H9 (cell line): ENCODE results near the gene ZNF488. TPM values are rescaled to one million over a fixed set of nuclear protein-coding genes. Genes with fewer than 3 reads are reported as not detected.

Source experiments
- DNase-seq: peaks from one replicate; pipeline ENCODE4 v3.0.0-alpha.2; 2017
- H2AFZ ChIP-seq: one replicate; pipeline ENCODE4 v1.6.1; 2013; ENCODE audit warnings: mild to moderate bottlenecking, low read length, control low read depth, moderate library complexity
- H2AK5ac ChIP-seq: 2 replicates; pipeline ENCODE4 v1.6.1; 2013; ENCODE audit warnings: low read length, control low read depth, mixed read lengths; ENCODE audit not compliant: insufficient read length
- H2BK120ac ChIP-seq: one replicate; pipeline ENCODE4 v1.6.1; 2013; ENCODE audit warnings: low read depth, mild to moderate bottlenecking, low read length, control low read depth, inconsistent platforms; ENCODE audit not compliant: poor library complexity, severe bottlenecking
- H2BK12ac ChIP-seq: 2 replicates; pipeline ENCODE4 v1.6.1; 2013; ENCODE audit warnings: low read length, control low read depth, mixed read lengths, low read depth; ENCODE audit not compliant: insufficient read length
- H2BK15ac ChIP-seq: 2 replicates; pipeline ENCODE4 v1.6.1; 2013; ENCODE audit warnings: low read depth, low read length, control low read depth
- H2BK20ac ChIP-seq: one replicate; pipeline ENCODE4 v1.6.1; 2013; ENCODE audit warnings: low read depth, mild to moderate bottlenecking, low read length, control low read depth, inconsistent platforms; ENCODE audit not compliant: poor library complexity, severe bottlenecking
- H2BK5ac ChIP-seq: 2 replicates; pipeline ENCODE4 v1.6.1; 2013; ENCODE audit warnings: low read length, control low read depth, mixed read lengths; ENCODE audit not compliant: insufficient read length
- H3K14ac ChIP-seq: 2 replicates; pipeline ENCODE4 v1.6.1; 2013; ENCODE audit warnings: low read length, control low read depth; ENCODE audit not compliant: insufficient read depth
- H3K18ac ChIP-seq: 2 replicates; pipeline ENCODE4 v1.6.1; 2013; ENCODE audit warnings: low read depth, mild to moderate bottlenecking, mixed read lengths, low read length, control low read depth; ENCODE audit not compliant: insufficient read length
- H3K23ac ChIP-seq: 2 replicates; pipeline ENCODE4 v1.6.1; 2013; ENCODE audit warnings: low read length, control low read depth, mixed read lengths, low read depth; ENCODE audit not compliant: insufficient read length
- H3K23me2 ChIP-seq: 2 replicates; pipeline ENCODE4 v1.6.1; 2013; ENCODE audit warnings: low read depth, mild to moderate bottlenecking, mixed read lengths, low read length, control low read depth; ENCODE audit not compliant: insufficient read length, poor library complexity, severe bottlenecking
- H3K27ac ChIP-seq: 2 replicates; pipeline ENCODE4 v1.5.1; 2013; ENCODE audit warnings: low read length, control low read depth, mixed read lengths, low read depth; ENCODE audit not compliant: insufficient read length
- H3K27me3 ChIP-seq: 2 replicates; pipeline ENCODE4 v1.6.1; 2013; ENCODE audit warnings: low read length, control low read depth, inconsistent platforms; ENCODE audit not compliant: insufficient read depth
- H3K4ac ChIP-seq: 2 replicates; pipeline ENCODE4 v1.6.1; 2013; ENCODE audit warnings: low read depth, mild to moderate bottlenecking, control low read depth, inconsistent platforms, low read length, moderate library complexity
- H3K4me1 ChIP-seq: 2 replicates; pipeline ENCODE4 v1.6.1; 2013; ENCODE audit warnings: low read length, control low read depth, inconsistent platforms; ENCODE audit not compliant: insufficient read depth
- H3K4me2 ChIP-seq: 2 replicates; pipeline ENCODE4 v1.6.1; 2013; ENCODE audit warnings: low read length, control low read depth, mixed read lengths; ENCODE audit not compliant: insufficient read length, insufficient read depth
- H3K56ac ChIP-seq: 2 replicates; pipeline ENCODE4 v1.6.1; 2013; ENCODE audit warnings: low read depth, mild to moderate bottlenecking, mixed read lengths, low read length, control low read depth; ENCODE audit not compliant: insufficient read length
- H3K79me1 ChIP-seq: 2 replicates; pipeline ENCODE4 v1.6.1; 2013; ENCODE audit warnings: low read depth, mild to moderate bottlenecking, moderate library complexity, low read length, control low read depth, inconsistent platforms; ENCODE audit not compliant: insufficient read depth, poor library complexity, severe bottlenecking
- H3K79me2 ChIP-seq: 2 replicates; pipeline ENCODE4 v1.6.1; 2013; ENCODE audit warnings: low read length, control low read depth, inconsistent platforms; ENCODE audit not compliant: insufficient read depth
- H3K9ac ChIP-seq: 2 replicates; pipeline ENCODE4 v1.6.1; 2013; ENCODE audit warnings: low read length, control low read depth, mixed read lengths; ENCODE audit not compliant: insufficient read length; ENCODE audit errors: extremely low read depth
- H3K9me3 ChIP-seq: one replicate; pipeline ENCODE4 v1.6.1; 2013; ENCODE audit warnings: low read depth, low read length, inconsistent platforms; ENCODE audit not compliant: control insufficient read depth
- H3T11ph ChIP-seq: one replicate; pipeline ENCODE4 v1.6.1; 2013; ENCODE audit warnings: mild to moderate bottlenecking, low read length, control low read depth, inconsistent platforms
- H4K20me1 ChIP-seq: one replicate; pipeline ENCODE4 v1.6.1; 2013; ENCODE audit not compliant: control insufficient read depth, insufficient read length, insufficient read depth
- H4K5ac ChIP-seq: 2 replicates; pipeline ENCODE4 v1.6.1; 2013; ENCODE audit warnings: low read depth, mild to moderate bottlenecking, mixed read lengths, low read length, control low read depth; ENCODE audit not compliant: insufficient read length
- H4K8ac ChIP-seq: replicated peaks from 2 replicates; pipeline ENCODE4 v1.6.1; 2013; ENCODE audit warnings: low read length, control low read depth, mixed read lengths, low read depth; ENCODE audit not compliant: insufficient read length
- H4K91ac ChIP-seq: 2 replicates; pipeline ENCODE4 v1.6.1; 2013; ENCODE audit warnings: low read depth, mild to moderate bottlenecking, moderate library complexity, mixed read lengths, low read length, control low read depth; ENCODE audit not compliant: insufficient read length
- H3K27ac Mint-ChIP-seq, 3 experiments: 2 replicates in 2 of 3; 3 replicates in 1 of 3; pipeline ENCODE4 v1.8.0; 2020 to 2021; ENCODE audit warnings: mixed read lengths in 3 of 3, mild to moderate bottlenecking in 1 of 3, moderate library complexity in 1 of 3
- H3K27me3 Mint-ChIP-seq: 2 replicates; pipeline ENCODE4 v1.8.0; 2021; ENCODE audit warnings: low read depth, mild to moderate bottlenecking, moderate library complexity, mixed read lengths
- H3K36me3 Mint-ChIP-seq, 3 experiments: 2 replicates in 2 of 3; 3 replicates in 1 of 3; pipeline ENCODE4 v1.8.0; 2020 to 2021; ENCODE audit warnings: low read depth in 3 of 3, mixed read lengths in 3 of 3; ENCODE audit not compliant: insufficient read depth in 1 of 3
- H3K4me1 Mint-ChIP-seq, 2 experiments: 2 replicates each; pipeline ENCODE4 v1.8.0; 2020; ENCODE audit warnings: mixed read lengths in 2 of 2
- H3K4me3 Mint-ChIP-seq, 2 experiments: 2 replicates in 1 of 2; 3 replicates in 1 of 2; pipeline ENCODE4 v1.8.0; 2020 to 2021; ENCODE audit warnings: mild to moderate bottlenecking in 2 of 2, mixed read lengths in 2 of 2, moderate library complexity in 1 of 2
- H3K9me3 Mint-ChIP-seq, 2 experiments: 2 replicates in 1 of 2; 3 replicates in 1 of 2; pipeline ENCODE4 v1.8.0; 2020; ENCODE audit warnings: mild to moderate bottlenecking in 2 of 2, mixed read lengths in 2 of 2, moderate library complexity in 1 of 2
- CTCF ChIP-seq: fragments of 200-600 bp; sonication (generic); conservative IDR thresholded peaks from 3 replicates; pipeline ENCODE4 v1.8.0; 2021; ENCODE audit warnings: antibody characterized with exemption, mild to moderate bottlenecking
- WGBS: extraction: QIAGEN DNeasy Blood & Tissue Kit; methylation state at CpG from one replicate; pipeline ENCODE4 v1.1.7; 2013; ENCODE audit warnings: missing lambda C conversion rate, low lambda C conversion rate, mixed read lengths; ENCODE audit not compliant: insufficient read length; ENCODE audit errors: extremely low coverage; 5-methylcytosine and 5-hydroxymethylcytosine counted together
- total RNA-seq: library from RNA; stranded (reverse); gene quantifications from 2 replicates; pipeline ENCODE4 v1.2.1, GENCODE V29; 2021

The ZNF488 gene
- total RNA-seq, 1 experiment from 2014 or later = 2.9 TPM

- H3K79me2 ChIP-seq = no peaks in the 10 kb centered on the region
- H4K91ac ChIP-seq = no peak overlapping the region
- no peak overlapping the region for H3K14ac ChIP-seq
- no peak overlapping the region for H2BK120ac ChIP-seq
- H3K9ac ChIP-seq = no peak overlapping the region
- H2AK5ac ChIP-seq = no peak overlapping the region
- H3K4me1 ChIP-seq = no peaks in the 10 kb centered on the region
- no peaks in the 10 kb centered on the region for H3K4me1 Mint-ChIP-seq
- H3K18ac ChIP-seq = no peak overlapping the region
- no peaks in the 10 kb centered on the region for H3K23me2 ChIP-seq
- H3K9me3 Mint-ChIP-seq = no peaks in the 10 kb centered on the region; a peak in 3 of 5 replicates
- WGBS = no CpG with 5 or more reads among the region's 1 CpG
- no peak overlapping the region for H3K56ac ChIP-seq
- no peaks in the 10 kb centered on the region for H4K20me1 ChIP-seq
- TF ChIP-seq CTCF = no peak
- H3K27me3 Mint-ChIP-seq = peaks cover 5% of the 10 kb centered on the region; the same call in 1 of the 2 replicates
- no peaks in the 10 kb centered on the region; a peak in 1 of 7 replicates for H3K36me3 Mint-ChIP-seq
- no peak overlapping the region for H2AFZ ChIP-seq
- no peak overlapping the region for H2BK20ac ChIP-seq
- no peak overlapping the region for H3K4me3 Mint-ChIP-seq
- no peak overlapping the region for H3K27ac Mint-ChIP-seq
- H4K8ac ChIP-seq = no peak overlapping the region
- no peak overlapping the region for H3K4me2 ChIP-seq
- H3K23ac ChIP-seq = no peak overlapping the region
- no peak overlapping the region for H3K27ac ChIP-seq
- H2BK15ac ChIP-seq = no peak overlapping the region
- no peak for DNase-seq
- no peak overlapping the region for H3K4ac ChIP-seq
- no peak overlapping the region for H4K5ac ChIP-seq
- H3T11ph ChIP-seq = no peak overlapping the region
- no peaks in the 10 kb centered on the region for H3K79me1 ChIP-seq
- H2BK5ac ChIP-seq = no peak overlapping the region
- no peak overlapping the region for H2BK12ac ChIP-seq
- H3K27me3 ChIP-seq = no peaks in the 10 kb centered on the region
- no peaks in the 10 kb centered on the region for H3K9me3 ChIP-seq
These were observed 61.0 kb downstream of the ZNF488 start for GRCh38 chr10:47323087-47323486.
